ENCODE data around the gene TANC2.

DNA sequence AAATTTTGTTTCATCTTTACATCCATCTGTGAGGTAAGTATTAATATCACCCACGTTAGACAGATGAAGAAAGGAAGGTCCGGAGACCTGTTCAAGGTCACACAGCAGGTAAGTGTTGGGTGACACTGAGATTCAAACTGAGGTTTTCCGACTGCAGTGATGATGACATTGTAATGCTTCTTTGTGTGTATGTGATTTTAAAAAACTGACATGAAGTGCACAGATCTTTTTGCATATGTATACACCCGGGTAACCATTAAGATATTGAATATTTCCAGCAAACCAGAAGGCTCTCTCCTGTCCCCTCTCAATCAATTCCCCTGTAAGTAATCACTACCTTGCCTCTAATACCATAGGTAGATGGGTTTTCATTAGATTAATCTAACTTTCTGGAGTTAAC, 1.5 kb upstream of the TANC2 start:
- no peak for TF ChIP-seq GATA2 (IDR thresholded peaks at IDR 0.05; ENCODE audit: low read depth, low read length)
- TF ChIP-seq GATA3 (IDR thresholded peaks at IDR 0.05; ENCODE audit: low read depth, low read length): no peak
